Lower lobe of right lung (tissue), 2 donors: Measurements from ENCODE around the gene PRG3. TPM values are rescaled to one million over a fixed set of nuclear protein-coding genes. Genes with fewer than 3 reads are reported as not detected.

ENCODE experiments used
- ATAC-seq, 2 donors: fragments of 200-7000 bp; cut with Tn5 transposase; one replicate each; pipeline ENCODE4 v1.9.1; 2020 to 2022; ENCODE audit warnings: mild to moderate bottlenecking in 2 of 2, moderate library complexity in 2 of 2
- DNase-seq: peaks from one replicate; pipeline ENCODE4 v3.0.0-alpha.2; 2020
- H3K27ac ChIP-seq: fragments of 200-600 bp; one replicate; pipeline ENCODE4 v1.8.0; 2022
- H3K27me3 ChIP-seq: fragments of 200-600 bp; one replicate; pipeline ENCODE4 v1.8.0; 2022; ENCODE audit warnings: low read depth
- H3K36me3 ChIP-seq: fragments of 200-600 bp; one replicate; pipeline ENCODE4 v1.8.0; 2022; ENCODE audit warnings: mild to moderate bottlenecking
- H3K4me1 ChIP-seq: fragments of 200-600 bp; one replicate; pipeline ENCODE4 v1.8.0; 2022
- H3K4me3 ChIP-seq: fragments of 200-600 bp; one replicate; pipeline ENCODE4 v1.8.0; 2022; ENCODE audit warnings: mild to moderate bottlenecking
- H3K9me3 ChIP-seq: fragments of 200-600 bp; one replicate; pipeline ENCODE4 v1.8.0; 2022
- intact Hi-C: fragments of 100-400 bp; cut with DNase I; formaldehyde crosslinking; loops from one replicate; pipeline ENCODE4 v1.11.0; 2022
- total RNA-seq: library from RNA; stranded (reverse); fragmentation: NEBNext Ultra II Directional; extraction: Animal tissue kit (Norgen Biotek cat#: 25700); gene quantifications from one replicate; pipeline ENCODE4 v1.2.1, GENCODE V29; 2021
- TF ChIP-seq, protein P1 (sequence below): fragments of 200-600 bp; IDR thresholded peaks from one replicate; pipeline ENCODE4 v1.8.0; 2022; ENCODE audit warnings: antibody characterized with exemption, mild to moderate bottlenecking
- donor health status: DM: no; HTN: yes; CAD: no; lungs with severe emphysema.

PRG3 gene
- total RNA-seq, 1 donor from 2014 or later: not detected

GRCh38 chr11:57357310-57357709 is 23.6 kb downstream of the PRG3 start:
- Histone ChIP-seq H3K9me3 (no peaks in the 10 kb centered on the region), H3K36me3 (no peaks in the 10 kb centered on the region), H3K27ac (peak overlapping the region; percentile 9), H3K4me3 (no peak overlapping the region), H3K4me1 (peaks cover 5% of the 10 kb centered on the region), H3K27me3 (no peaks in the 10 kb centered on the region)
- intact Hi-C loops: no loop called here
- DNase-seq (no peak), ATAC-seq (no peak)
- TF ChIP-seq, protein P1, sequence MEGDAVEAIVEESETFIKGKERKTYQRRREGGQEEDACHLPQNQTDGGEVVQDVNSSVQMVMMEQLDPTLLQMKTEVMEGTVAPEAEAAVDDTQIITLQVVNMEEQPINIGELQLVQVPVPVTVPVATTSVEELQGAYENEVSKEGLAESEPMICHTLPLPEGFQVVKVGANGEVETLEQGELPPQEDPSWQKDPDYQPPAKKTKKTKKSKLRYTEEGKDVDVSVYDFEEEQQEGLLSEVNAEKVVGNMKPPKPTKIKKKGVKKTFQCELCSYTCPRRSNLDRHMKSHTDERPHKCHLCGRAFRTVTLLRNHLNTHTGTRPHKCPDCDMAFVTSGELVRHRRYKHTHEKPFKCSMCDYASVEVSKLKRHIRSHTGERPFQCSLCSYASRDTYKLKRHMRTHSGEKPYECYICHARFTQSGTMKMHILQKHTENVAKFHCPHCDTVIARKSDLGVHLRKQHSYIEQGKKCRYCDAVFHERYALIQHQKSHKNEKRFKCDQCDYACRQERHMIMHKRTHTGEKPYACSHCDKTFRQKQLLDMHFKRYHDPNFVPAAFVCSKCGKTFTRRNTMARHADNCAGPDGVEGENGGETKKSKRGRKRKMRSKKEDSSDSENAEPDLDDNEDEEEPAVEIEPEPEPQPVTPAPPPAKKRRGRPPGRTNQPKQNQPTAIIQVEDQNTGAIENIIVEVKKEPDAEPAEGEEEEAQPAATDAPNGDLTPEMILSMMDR: no peak

GRCh38 chr11:57356268-57356667 is 24.7 kb downstream of the PRG3 start:
- no peaks in the 10 kb centered on the region for H3K27me3 ChIP-seq
- DNase-seq: no peak
- no peak overlapping the region for H3K4me3 ChIP-seq
- no peak overlapping the region for H3K27ac ChIP-seq
- no peak for ATAC-seq
- peaks cover 5% of the 10 kb centered on the region for H3K4me1 ChIP-seq
- TF ChIP-seq, protein P1: no peak
- H3K36me3 ChIP-seq: no peaks in the 10 kb centered on the region
- intact Hi-C loops: no loop called here
- no peaks in the 10 kb centered on the region for H3K9me3 ChIP-seq

DNA sequence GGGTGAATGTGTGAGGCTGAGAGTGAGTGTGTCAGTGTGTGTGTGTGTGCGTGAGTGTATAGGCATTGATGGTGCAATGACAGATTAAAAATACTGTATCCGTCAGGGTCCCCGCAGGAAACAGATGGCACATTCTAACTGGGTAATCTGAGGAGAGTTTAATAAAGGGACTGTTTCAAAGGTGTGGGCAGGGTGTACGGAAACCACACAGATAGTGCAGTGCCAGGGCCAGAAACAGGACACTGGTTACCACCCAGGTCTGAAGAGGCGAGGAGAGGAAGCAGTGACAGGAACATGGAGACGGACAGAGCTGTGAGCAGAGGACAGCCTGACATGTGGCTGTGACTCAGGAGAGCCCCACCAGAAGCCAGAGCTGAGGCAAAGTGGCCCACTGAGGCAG is 26.3 kb downstream of the PRG3 start:
- intact Hi-C loops: no loop called here
- DNase-seq (no peak), ATAC-seq (no peak)
- Histone ChIP-seq H3K4me3 (no peak overlapping the region), H3K36me3 (no peaks in the 10 kb centered on the region), H3K27ac (no peak overlapping the region), H3K9me3 (no peaks in the 10 kb centered on the region), H3K27me3 (no peaks in the 10 kb centered on the region), H3K4me1 (peaks cover 10% of the 10 kb centered on the region)
- TF ChIP-seq, protein P1: no peak

DNA sequence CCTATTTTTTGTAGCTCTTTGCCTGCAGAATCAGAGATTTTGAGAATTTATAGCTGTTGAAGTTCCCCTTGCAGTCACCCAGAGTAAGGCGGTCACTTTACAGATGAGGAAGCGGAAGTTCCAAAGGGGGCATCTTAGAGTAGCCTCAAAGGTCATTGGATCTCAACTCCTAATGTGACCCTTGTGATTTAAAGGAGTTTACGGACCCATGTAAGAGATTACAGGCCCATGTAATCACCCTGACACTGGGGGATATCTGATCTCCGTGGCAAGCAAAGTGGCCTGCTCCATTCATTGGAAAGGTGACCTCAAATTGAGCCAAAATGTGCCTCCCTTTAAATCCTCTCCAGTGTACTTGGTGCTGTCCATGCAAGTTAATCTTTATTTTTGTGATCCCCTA is 27.1 kb downstream of the PRG3 start:
- Histone ChIP-seq H3K9me3 (no peaks in the 10 kb centered on the region), H3K4me3 (no peak overlapping the region), H3K36me3 (no peaks in the 10 kb centered on the region), H3K27ac (no peak overlapping the region), H3K4me1 (peaks cover 14% of the 10 kb centered on the region), H3K27me3 (no peaks in the 10 kb centered on the region)
- intact Hi-C loops: no loop called here
- ATAC-seq (peak in 1 of 2 donors; percentile 31), DNase-seq (no peak)
- TF ChIP-seq, protein P1: no peak

GRCh38 chr11:57353446-57353845 is 27.5 kb downstream of the PRG3 start:
- intact Hi-C loops: no loop called here
- no peaks in the 10 kb centered on the region for H3K36me3 ChIP-seq
- ATAC-seq (no peak), DNase-seq (no peak)
- no peaks in the 10 kb centered on the region for H3K9me3 ChIP-seq
- no peak overlapping the region for H3K27ac ChIP-seq
- H3K27me3 ChIP-seq: no peaks in the 10 kb centered on the region
- H3K4me3 ChIP-seq: no peak overlapping the region
- TF ChIP-seq, protein P1: no peak
- H3K4me1 ChIP-seq: peaks cover 14% of the 10 kb centered on the region

DNA sequence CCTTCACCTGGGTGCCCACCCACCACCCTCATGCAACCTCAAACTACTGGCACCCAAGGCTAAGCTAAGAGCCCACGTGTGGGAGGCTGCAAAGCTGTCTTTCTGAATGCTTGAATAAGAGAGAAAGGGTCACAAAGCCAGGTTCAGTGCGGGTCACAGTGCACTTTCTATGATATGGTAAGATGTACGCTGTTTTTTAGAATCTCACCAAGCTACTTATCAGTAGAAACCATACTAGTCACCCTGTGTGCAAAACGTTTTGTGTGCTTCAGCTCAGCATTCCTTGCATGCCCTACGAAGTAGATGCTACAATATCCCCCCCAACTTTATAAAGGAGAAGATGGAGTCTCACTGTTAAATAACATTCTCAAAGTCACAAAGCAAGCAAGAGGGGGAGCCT is 27.9 kb downstream of the PRG3 start:
- intact Hi-C loops: no loop called here
- ATAC-seq: no peak
- H3K27ac ChIP-seq: no peak overlapping the region

More for the DNA sequence above, 27.9 kb downstream of the PRG3 start:
- DNase-seq: no peak
- Histone ChIP-seq H3K4me1 (peaks cover 14% of the 10 kb centered on the region), H3K36me3 (no peaks in the 10 kb centered on the region), H3K27me3 (no peaks in the 10 kb centered on the region), H3K9me3 (no peaks in the 10 kb centered on the region), H3K4me3 (no peak overlapping the region)
- TF ChIP-seq, protein P1: no peak
